ENCODE results near the gene TEX29. TPM values are rescaled to one million over a fixed set of nuclear protein-coding genes. Genes with fewer than 3 reads are reported as not detected.

Gene TEX29
- total and polyA plus RNA-seq, 2 of the 4 experiments (the other 2 are of a cell fraction), result 0.46 TPM; not detected in 1

DNA sequence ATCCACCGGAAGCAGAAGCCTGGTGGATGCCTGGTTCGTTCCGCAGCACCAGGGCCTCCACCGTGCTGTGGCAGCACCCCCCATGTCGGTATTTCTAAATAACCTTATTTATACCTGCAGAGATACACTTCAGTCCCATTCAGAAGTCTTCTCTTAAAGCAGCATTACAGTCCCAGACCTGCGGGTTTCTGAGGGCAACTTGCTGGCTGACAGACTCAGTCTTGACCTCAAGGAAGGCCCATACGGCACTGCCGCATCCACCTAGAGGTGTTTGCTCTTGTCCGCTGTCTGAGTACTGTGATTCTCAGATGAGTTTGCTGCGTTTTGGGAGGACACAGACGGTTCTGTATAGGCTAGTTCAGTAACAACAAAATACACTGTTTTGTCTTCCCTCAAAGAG, 16.9 kb upstream of the TEX29 start:
- POLR2A ChIA-PET (ENCODE audit: unreplicated experiment), result no interaction called here
- Histone ChIP-seq H2AK9ac (replicated peaks; ENCODE audit: low read depth, low read length, poor library complexity) (no peak overlapping the region), H3K23ac (ENCODE audit: low read depth, low read length) (no peak overlapping the region), H2AFZ (replicated peaks; ENCODE audit: low read length, poor library complexity) (no peak overlapping the region), H3K18ac (ENCODE audit: low read depth, low read length) (no peak overlapping the region), H4K91ac (ENCODE audit: insufficient read depth, low read depth, low read length) (no peak overlapping the region), H3K4me3 (ENCODE audit: insufficient read depth, low read depth, low read length) (no peak overlapping the region), H3K27ac (ENCODE audit: insufficient read depth, low read length) (no peak overlapping the region), H3K4me2 (ENCODE audit: low read depth, low read length) (no peak overlapping the region), H3K4me1 (ENCODE audit: control insufficient read depth, insufficient read depth, low read length) (no peaks in the 10 kb centered on the region), H2BK120ac (ENCODE audit: low read depth, low read length) (no peak overlapping the region), H3K36me3 (ENCODE audit: control insufficient read depth, insufficient read depth, low read length) (peaks cover 56% of the 10 kb centered on the region), H3K9me3 (ENCODE audit: control insufficient read depth, insufficient read depth, low read length) (no peaks in the 10 kb centered on the region; the same call in 1 of the 2 replicates), H3K9me1 (ENCODE audit: insufficient read depth, low read length) (peaks cover 3% of the 10 kb centered on the region; the same call in 1 of the 2 replicates), H3K27me3 (ENCODE audit: control insufficient read depth, insufficient read depth, low read length) (no peaks in the 10 kb centered on the region), H3K56ac (ENCODE audit: extremely low read depth, insufficient read depth, low read length) (no peak overlapping the region), H4K8ac (ENCODE audit: low read depth in 2 of 2, low read length in 2 of 2) (no peak overlapping the region), H2AK5ac (ENCODE audit: low read depth, low read length) (no peak overlapping the region), H3K9ac (ENCODE audit: low read depth, low read length) (no peak overlapping the region), H4K5ac (ENCODE audit: low read depth, low read length) (no peak overlapping the region), H2BK20ac (ENCODE audit: low read depth, low read length) (no peak overlapping the region), H2BK15ac (ENCODE audit: low read depth, low read length) (no peak overlapping the region), H3K79me1 (ENCODE audit: low read depth in 1 of 2, low read length in 2 of 2) (peaks cover 1 to 11% of the 10 kb centered on the region in 2 experiments), H2BK5ac (ENCODE audit: low read depth, low read length, poor library complexity, severe bottlenecking) (no peak overlapping the region), H4K20me1 (ENCODE audit: insufficient read depth, low read length) (no peaks in the 10 kb centered on the region; the same call in 1 of the 2 replicates), H3K4ac (ENCODE audit: low read depth, low read length) (no peak overlapping the region), H3K14ac (replicated peaks; ENCODE audit: low read depth, low read length) (no peak overlapping the region)
- TF ChIP-seq BHLHE40 (IDR thresholded peaks at IDR 0.05; ENCODE audit: low read depth, low read length) (no peak), RCOR1 (IDR thresholded peaks at IDR 0.05; ENCODE audit: insufficient replicate concordance, low read length) (no peak), MXI1 (IDR thresholded peaks at IDR 0.05; ENCODE audit: borderline replicate concordance, low read depth, low read length) (no peak), CHD1 (IDR thresholded peaks at IDR 0.05; ENCODE audit: low read depth, low read length) (no peak), NFE2L2 (IDR thresholded peaks at IDR 0.05; ENCODE audit: low read depth, low read length) (no peak), MAZ (IDR thresholded peaks at IDR 0.05; ENCODE audit: borderline replicate concordance, low read depth, low read length) (no peak), CEBPB (IDR thresholded peaks at IDR 0.05; ENCODE audit: low read depth, low read length) (no peak), RAD21 (IDR thresholded peaks at IDR 0.05; ENCODE audit: low read length) (no peak), MAFK (IDR thresholded peaks at IDR 0.05; ENCODE audit: low read depth, low read length) (no peak), POLR2A (IDR thresholded peaks at IDR 0.05; ENCODE audit: low read depth, low read length) (no peak), RFX5 (IDR thresholded peaks at IDR 0.05; ENCODE audit: low read depth, low read length) (no peak), SMC3 (IDR thresholded peaks at IDR 0.05; ENCODE audit: low read depth, low read length) (no peak), FOS (IDR thresholded peaks at IDR 0.05; ENCODE audit: low read depth, low read length) (no peak)
- TF ChIP-seq, protein P1, sequence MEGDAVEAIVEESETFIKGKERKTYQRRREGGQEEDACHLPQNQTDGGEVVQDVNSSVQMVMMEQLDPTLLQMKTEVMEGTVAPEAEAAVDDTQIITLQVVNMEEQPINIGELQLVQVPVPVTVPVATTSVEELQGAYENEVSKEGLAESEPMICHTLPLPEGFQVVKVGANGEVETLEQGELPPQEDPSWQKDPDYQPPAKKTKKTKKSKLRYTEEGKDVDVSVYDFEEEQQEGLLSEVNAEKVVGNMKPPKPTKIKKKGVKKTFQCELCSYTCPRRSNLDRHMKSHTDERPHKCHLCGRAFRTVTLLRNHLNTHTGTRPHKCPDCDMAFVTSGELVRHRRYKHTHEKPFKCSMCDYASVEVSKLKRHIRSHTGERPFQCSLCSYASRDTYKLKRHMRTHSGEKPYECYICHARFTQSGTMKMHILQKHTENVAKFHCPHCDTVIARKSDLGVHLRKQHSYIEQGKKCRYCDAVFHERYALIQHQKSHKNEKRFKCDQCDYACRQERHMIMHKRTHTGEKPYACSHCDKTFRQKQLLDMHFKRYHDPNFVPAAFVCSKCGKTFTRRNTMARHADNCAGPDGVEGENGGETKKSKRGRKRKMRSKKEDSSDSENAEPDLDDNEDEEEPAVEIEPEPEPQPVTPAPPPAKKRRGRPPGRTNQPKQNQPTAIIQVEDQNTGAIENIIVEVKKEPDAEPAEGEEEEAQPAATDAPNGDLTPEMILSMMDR (conservative IDR thresholded peaks at IDR 0.05; ENCODE audit: low read depth, low read length), result no peak
- TF ChIP-seq, protein P2, sequence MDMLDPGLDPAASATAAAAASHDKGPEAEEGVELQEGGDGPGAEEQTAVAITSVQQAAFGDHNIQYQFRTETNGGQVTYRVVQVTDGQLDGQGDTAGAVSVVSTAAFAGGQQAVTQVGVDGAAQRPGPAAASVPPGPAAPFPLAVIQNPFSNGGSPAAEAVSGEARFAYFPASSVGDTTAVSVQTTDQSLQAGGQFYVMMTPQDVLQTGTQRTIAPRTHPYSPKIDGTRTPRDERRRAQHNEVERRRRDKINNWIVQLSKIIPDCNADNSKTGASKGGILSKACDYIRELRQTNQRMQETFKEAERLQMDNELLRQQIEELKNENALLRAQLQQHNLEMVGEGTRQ (IDR thresholded peaks at IDR 0.05; ENCODE audit: low read depth, low read length), result no peak
- TF ChIP-seq, protein P3, sequence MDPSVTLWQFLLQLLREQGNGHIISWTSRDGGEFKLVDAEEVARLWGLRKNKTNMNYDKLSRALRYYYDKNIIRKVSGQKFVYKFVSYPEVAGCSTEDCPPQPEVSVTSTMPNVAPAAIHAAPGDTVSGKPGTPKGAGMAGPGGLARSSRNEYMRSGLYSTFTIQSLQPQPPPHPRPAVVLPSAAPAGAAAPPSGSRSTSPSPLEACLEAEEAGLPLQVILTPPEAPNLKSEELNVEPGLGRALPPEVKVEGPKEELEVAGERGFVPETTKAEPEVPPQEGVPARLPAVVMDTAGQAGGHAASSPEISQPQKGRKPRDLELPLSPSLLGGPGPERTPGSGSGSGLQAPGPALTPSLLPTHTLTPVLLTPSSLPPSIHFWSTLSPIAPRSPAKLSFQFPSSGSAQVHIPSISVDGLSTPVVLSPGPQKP (IDR thresholded peaks at IDR 0.05; ENCODE audit: borderline replicate concordance, low read depth, low read length), result no peak
- no peak for ATAC-seq (ENCODE audit: low read depth)
- in situ Hi-C loops (cut with MboI; ENCODE audit: low sequenced_read_pairs) (no loop called here), intact Hi-C loops (cut with micrococcal nuclease) (no loop called here), dilution Hi-C loops (cut with HindIII; ENCODE audit: low sequenced_read_pairs, unreplicated experiment) (no loop called here)
- no TSS peak for BruUV-seq (replicated peaks)
- DNase-seq, result no peak
- WGBS, 2 experiments (ENCODE audit: extremely low coverage in 2 of 2, insufficient read length in 1 of 2), result 98% methylated on average over 6 of the region's 11 CpGs; no CpG with 5 or more reads in 1 of the 2 experiments
- CTCF ChIA-PET, result no interaction called here

Measured in IMR-90 (cell line).